NCI-H2107 (cell line): ENCODE measurements around the gene RALGDS.

Source experiments
- DNase-seq: peaks from one replicate; lab custom pipeline; 2025; lab: John Stamatoyannopoulos, UW

RALGDS gene

GRCh38 chr9:133151041-133151440, 30.0 kb upstream of the RALGDS start:
- no peak for DNase-seq

DNA sequence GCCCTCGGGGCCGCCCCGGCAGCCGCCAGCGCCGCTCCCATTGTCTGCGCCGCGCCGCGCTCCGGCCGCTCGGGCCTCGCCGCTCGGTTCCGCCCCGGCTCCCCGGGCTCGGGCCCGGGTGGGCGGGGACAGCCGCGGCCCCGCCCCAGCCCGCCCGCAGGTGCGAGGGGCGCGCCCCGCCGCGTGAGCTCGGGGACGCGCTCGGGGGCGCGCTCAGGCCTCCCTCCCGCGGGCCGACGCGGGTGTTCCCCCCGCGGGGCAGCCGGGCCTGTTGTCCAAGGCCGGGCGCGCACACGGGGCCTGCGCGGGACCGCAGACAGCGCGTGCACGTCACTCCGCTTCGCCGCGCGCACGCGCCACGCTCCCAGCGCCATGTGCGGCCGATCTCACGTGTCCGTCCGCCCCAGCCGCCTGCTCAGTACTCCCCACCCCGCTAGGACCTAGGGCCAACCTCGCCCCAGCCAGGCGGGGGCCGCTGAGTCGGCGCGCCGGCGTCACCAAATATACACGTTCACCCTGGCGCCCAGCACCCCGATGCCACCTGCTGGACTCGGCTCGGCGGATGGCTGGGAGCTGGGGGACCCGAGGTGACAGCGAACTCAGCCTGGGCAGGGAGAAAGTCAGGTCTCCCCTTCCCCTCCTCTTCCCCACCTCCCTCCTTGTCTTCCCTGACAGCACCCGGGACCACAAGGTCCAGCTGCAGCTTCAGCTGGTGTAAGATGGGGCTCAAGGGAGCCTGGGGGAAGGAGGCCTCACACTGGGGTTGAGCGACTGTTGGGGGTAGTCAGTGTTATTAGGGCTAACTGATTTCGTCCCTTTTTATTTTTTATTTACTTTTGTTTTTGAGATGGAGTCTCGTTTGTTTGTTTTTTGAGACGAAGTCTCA, 28.3 kb upstream of the RALGDS start:
- peak; percentile 87 for DNase-seq

DNA sequence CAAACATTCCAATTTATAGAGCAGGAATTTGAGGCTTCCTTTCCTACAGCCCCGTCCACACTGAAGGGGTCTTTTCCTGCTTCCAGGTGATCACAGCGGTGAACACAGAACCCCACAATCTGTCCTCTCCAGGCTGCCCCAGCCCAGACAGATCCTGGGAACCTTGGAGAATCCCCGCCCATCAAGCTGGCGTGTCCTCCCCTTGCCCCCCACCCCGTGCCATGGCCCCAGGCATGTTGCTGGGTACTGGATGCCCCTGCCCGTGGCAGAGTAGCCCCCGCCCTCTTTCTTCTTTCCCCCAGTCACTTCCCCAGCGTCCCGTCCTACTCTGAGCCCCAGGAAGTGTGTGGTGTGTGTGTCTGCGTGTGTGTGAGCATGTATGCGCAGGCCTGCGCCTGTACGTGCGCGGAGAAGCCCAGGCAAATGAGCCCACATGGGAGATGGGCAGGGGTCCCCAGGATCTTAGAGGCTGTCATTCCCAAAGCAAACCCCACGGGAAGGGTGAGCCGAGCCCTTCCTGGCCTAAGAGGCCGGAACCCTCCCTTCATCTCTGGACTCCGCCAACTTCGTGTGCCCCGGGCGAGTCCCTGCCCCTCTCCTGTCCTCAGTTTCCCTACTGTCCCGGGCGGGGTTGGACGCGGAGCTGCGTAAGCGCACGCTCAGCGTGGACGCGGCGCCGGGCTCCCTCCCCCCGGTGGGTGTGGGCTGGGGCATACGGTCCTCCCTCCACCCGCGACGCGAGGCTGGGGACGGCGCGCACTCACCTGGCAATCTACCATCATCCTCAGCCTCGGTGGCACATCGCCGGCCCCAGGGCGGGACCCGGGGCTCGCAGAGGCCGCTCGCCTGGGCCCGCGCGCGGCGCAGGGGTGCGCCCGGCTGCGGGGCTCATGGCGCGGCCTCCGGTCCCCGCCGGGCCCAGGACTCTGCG, 27.4 kb upstream of the RALGDS start:
- DNase-seq, result no peak

DNA sequence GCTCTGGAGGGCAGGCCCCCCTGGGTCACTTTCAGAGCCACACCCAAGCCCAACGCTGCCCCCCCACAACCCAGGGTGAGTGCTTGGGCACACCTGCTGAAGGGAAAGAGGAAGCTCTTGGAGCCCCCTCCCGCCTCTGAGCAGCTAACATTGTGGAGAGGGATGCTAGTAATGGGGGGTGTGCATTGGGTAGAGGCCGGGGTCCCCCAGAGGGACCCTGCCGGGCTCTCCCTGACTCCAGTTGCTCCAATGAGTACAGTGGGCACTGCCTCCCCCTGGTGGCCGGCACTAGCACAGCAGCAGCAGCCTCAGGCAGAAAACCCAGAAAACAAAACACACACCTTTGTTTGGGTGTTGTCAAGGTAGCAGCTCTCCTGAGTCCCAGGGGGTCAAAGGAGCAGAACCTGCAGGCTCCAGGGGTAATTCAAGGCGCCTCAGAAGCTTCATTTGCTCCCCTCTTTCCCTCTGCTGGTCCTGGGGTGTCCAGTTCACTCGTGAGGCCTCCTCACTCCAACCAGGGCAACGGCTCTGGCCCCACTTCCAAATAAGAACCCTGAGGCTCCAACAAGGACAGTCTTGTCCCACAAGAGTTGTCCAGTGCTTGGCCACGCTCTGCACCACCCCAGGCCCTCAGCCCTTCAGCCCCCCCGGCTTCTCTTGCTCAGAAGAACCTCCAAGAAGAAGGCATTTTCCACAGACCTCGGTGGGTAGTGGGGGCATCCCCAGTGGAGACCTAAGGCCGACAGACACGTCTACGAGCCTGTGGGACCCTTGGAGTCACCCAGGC, 26.6 kb upstream of the RALGDS start:
- peak; percentile 62 for DNase-seq

GRCh38 chr9:133146746-133147411, 25.8 kb upstream of the RALGDS start:
- no peak for DNase-seq

- no peak for DNase-seq
These were observed 24.1 kb upstream of the RALGDS start for GRCh38 chr9:133144904-133145851.

GRCh38 chr9:133144142-133144903, 23.3 kb upstream of the RALGDS start:
- peak; percentile 49 for DNase-seq

GRCh38 chr9:133143639-133144141, 22.6 kb upstream of the RALGDS start:
- DNase-seq, result no peak

- no peak for DNase-seq
These were observed 21.9 kb upstream of the RALGDS start for GRCh38 chr9:133142684-133143622.

DNA sequence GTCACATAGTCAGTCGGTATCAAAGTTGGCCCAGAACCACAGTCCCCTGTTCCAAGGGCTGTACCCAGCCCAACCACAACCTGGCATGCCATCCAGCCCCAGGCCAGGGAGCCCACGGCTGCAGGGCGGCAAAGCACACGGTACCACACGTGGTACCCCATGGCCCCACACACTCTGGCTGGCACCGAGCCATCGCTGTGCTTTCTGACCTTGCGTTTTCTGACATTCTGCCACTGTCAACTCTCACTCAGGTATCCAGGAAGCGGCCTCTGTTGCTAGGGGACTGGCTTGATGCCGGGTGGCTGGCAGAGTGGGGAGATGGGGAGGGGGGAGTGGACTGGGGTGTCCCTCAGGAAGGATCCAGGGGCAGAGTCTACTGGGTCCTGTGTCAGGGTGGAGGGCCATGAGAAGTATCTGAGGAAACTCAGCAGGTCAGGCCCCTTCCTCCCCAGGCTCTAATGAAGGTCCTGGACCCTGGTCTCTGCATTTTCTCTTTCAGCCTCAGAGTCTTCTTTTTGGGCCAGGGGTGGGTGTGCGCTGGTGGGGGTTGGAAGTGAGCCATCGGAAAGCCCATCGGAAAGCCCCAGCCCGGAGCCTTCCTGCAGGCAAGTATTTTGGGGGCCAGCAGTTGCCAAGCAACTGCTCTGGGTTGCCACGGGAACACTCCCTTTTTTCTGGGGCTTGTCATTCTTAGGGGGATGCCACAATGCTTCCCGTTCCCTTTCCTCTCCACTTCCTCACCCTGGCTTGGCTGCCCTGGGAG, 21.0 kb upstream of the RALGDS start:
- DNase-seq, result no peak

DNA sequence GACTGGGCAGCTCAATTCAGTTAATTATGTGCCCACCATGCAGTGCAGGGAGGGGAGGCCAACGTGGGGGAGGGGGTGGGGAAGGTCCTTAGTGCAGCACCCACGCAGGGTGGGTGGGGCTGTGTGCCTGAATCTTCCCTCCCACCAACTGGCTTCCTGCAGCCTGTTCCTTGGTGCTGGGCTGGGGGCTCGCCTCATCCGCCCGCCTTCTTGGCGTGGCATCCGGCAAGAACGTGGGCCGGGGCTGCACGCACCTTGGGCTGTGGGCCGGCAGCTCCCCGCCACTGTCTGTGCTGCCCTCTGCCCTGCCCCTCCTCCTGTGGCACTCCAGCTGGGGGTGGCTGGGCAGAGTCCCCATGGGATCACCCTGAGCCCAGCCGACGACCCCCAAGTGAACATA, 19.6 kb upstream of the RALGDS start:
- no peak for DNase-seq

DNA sequence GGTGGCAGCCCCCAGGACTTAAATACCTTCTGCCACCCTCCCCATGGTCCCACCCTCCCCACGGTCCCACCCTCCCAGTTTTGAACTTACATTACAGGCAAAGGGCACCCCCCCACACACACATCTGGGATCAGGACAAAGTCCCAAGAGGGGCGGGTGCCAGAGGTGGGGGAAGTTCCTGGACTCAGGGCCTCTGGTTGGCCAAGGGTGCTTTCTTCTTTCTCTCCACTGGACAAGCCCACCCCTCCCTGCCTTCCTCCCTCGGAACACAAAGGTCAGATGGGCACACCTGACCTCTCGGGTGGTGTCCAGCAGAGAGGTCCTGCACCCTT, 19.1 kb upstream of the RALGDS start:
- DNase-seq, result no peak

DNA sequence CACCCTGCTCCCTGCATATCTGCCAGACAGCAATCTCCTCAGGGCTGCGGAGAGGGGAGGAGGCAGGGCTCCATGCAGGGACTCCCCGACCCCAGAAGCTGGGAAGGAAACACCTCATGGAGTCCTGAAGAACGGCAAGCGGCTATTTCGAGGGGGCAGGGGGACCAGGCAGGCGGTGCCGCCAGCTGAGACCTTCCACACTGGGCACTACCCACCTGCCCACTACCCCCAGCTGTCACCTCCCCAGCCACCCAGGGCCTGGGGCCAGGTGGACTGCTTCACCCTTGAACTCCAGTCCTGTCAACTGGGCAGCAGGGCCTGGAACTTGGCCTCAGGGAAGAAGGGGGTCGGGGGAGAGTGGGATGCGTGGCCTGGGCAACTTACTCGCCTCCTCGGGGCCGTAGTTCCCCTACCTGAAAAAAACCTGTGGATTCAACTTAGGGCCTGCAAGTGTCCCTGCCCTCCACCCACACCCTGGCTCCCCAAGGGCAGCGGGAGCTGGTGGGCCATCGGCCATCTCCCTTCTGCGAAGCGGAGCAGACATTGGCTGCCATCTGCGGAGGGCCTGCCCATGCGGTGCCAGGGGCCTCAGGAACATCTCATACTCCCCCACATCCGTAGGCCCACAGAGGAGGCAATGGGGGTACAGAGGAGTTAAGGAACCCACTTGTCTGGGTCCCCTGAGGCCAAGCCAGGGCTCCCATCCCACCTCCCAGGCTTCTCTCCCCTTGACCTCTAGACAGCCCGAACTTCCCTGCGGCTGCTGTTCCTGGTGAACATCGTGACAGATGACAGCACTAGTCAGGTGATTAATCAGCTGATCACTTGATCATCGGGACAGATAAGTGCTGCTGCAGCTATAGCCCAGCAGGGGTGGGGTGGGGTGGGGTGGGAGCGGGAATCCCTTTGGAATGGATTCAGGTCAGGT, 18.5 kb upstream of the RALGDS start:
- no peak for DNase-seq

DNA sequence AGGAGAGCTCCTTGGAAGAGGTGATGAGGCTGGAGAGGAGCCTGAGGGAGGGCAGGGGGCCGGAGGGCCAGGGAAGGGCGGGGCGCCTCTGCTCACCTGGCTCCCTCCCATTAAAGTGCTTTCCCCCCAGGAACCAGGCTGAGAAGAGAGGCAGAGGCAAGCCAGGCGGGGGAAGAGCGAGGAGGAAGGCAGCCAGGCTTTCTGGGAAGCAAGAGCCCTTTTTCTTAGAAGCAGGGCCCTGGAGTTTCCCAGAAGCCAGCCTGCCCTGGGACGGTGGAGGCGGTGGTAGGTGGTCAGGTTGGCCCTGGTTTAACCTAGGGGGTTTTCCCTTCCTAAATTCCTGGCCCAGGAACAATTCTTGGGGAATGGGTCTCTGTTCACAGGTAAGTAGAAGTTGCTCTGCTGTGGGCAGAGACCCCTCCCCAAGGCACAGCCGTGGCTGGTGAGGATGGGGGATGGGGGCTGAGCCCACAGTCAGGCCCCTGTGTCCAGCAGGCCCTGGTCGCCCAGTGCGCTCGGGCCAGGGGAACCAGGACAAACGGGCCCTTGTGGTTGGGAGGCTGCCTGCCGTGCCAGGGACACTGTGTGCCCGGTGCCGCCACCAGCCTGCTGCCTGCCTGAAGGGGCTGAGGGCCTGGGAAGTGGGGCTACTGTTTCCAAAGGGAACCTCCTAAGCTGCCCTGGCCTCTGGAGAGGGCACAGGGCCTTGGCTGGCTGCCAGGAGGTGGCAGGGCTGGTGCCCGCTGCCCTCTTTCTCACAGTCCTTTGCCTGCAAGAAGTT, 16.6 kb upstream of the RALGDS start:
- DNase-seq, result no peak

- no peak for DNase-seq
These were observed 14.2 kb upstream of the RALGDS start for GRCh38 chr9:133135146-133135745.
